ENCODE data around the gene AIRE. TPM values are rescaled to one million over a fixed set of nuclear protein-coding genes. Genes with fewer than 3 reads are reported as not detected.
A peak's percentile ranks its signal among the peaks of the same experiment; 100 is the strongest.
"Not testable (repeated sequence)": the region's sequence is repeated elsewhere in the genome, so short reads cannot be mapped to it uniquely, and the experiment has no call there.

The AIRE gene
- total RNA-seq, 1 experiment from 2014 or later = not detected

GRCh38 chr21:44338971-44339910, 53.6 kb downstream of the AIRE start, which contains the start of gene CFAP410:
CFAP410 (minus strand) TSS chr21:44339390; CDS start chr21:44339194, 196 bp downstream.
- ChIA-PET POLR2A (interaction anchor here (0.5 to 1.5 kb wide), 8 partner anchors 13 to 484 kb away, joined by 3 to 14 read pairs (median 7); partner anchors contain the start of gene UBE2G2), CTCF (interaction anchor here (0.9 to 1.3 kb wide), 3 partner anchors 30 to 141 kb away, joined by 4 to 8 read pairs (median 4); no protein-coding TSS in a partner anchor)
- intact Hi-C loops (cut with micrococcal nuclease; ENCODE audit: unreplicated experiment) = loop anchor here (2.0 to 10.0 kb wide), 2 partner anchors 144 to 536 kb away; partner anchors contain the start of gene PTTG1IP
- peaks cover 39% of the 10 kb centered on the region for H3K4me1 ChIP-seq
- no peaks in the 10 kb centered on the region for H3K9me3 Mint-ChIP-seq (ENCODE audit: unreplicated experiment)
- no peaks in the 10 kb centered on the region for H3K27me3 Mint-ChIP-seq (ENCODE audit: insufficient read depth, unreplicated experiment)
- H3K36me3 ChIP-seq (ENCODE audit: control insufficient read depth, insufficient read depth, low read length) = peaks cover 3% of the 10 kb centered on the region
- peaks cover 46% of the 10 kb centered on the region for H3K36me3 Mint-ChIP-seq (ENCODE audit: insufficient read depth, unreplicated experiment)
- peak within 1 kb of the TSS; percentile 91 for H3K4me3 Mint-ChIP-seq (ENCODE audit: unreplicated experiment)
- no TSS peak for BruUV-seq (replicated peaks)
- H3K9me3 ChIP-seq = no peaks in the 10 kb centered on the region
- H3K4me3 ChIP-seq (ENCODE audit: low read depth, low read length) = peak within 1 kb of the TSS; percentile 95
- no peak for TF ChIP-seq CTCF (IDR thresholded peaks at IDR 0.05; ENCODE audit: insufficient read depth in 1 of 2, low read depth in 1 of 2, low read length in 1 of 2, severe bottlenecking in 1 of 2, unreplicated experiment in 1 of 2)
- H3K4me1 Mint-ChIP-seq (ENCODE audit: low read depth, unreplicated experiment) = peaks cover 41% of the 10 kb centered on the region
- H3K27ac Mint-ChIP-seq (ENCODE audit: unreplicated experiment) = peak within 1 kb of the TSS; percentile 97
- peak; percentile 94 to 96 for DNase-seq
- H3K27me3 ChIP-seq (replicated peaks; ENCODE audit: control insufficient read depth, insufficient read depth, low read length) = no peaks in the 10 kb centered on the region

GRCh38 chr21:44341726-44342458, 56.2 kb downstream of the AIRE start:
- peaks cover 43% of the 10 kb centered on the region for H3K4me1 ChIP-seq
- H3K27me3 ChIP-seq (replicated peaks; ENCODE audit: control insufficient read depth, insufficient read depth, low read length); H3K27me3 Mint-ChIP-seq (ENCODE audit: insufficient read depth, unreplicated experiment); BruUV-seq (replicated peaks); intact Hi-C loops (cut with micrococcal nuclease; ENCODE audit: unreplicated experiment); H3K4me3 ChIP-seq (ENCODE audit: low read depth, low read length); H3K9me3 Mint-ChIP-seq (ENCODE audit: unreplicated experiment); H3K36me3 ChIP-seq (ENCODE audit: control insufficient read depth, insufficient read depth, low read length); H3K9me3 ChIP-seq; POLR2A ChIA-PET: not testable (repeated sequence)
- H3K4me1 Mint-ChIP-seq (ENCODE audit: low read depth, unreplicated experiment) = peaks cover 41% of the 10 kb centered on the region
- peak overlapping the region; percentile 95 for H3K27ac Mint-ChIP-seq (ENCODE audit: unreplicated experiment)
- H3K4me3 Mint-ChIP-seq (ENCODE audit: unreplicated experiment) = peak overlapping the region; percentile 91
- peak; percentile 73 to 86 for DNase-seq
- H3K36me3 Mint-ChIP-seq (ENCODE audit: insufficient read depth, unreplicated experiment) = peaks cover 36% of the 10 kb centered on the region
- CTCF ChIA-PET = interaction anchor here (0.7 to 1.4 kb wide), 5 partner anchors 19 to 452 kb away, joined by 3 to 4 read pairs (median 3); partner anchors contain the start of gene LRRC3

GRCh38 chr21:44342981-44343380, 57.3 kb downstream of the AIRE start:
- H3K27me3 Mint-ChIP-seq (ENCODE audit: insufficient read depth, unreplicated experiment); POLR2A ChIA-PET; H3K27me3 ChIP-seq (replicated peaks; ENCODE audit: control insufficient read depth, insufficient read depth, low read length); H3K9me3 Mint-ChIP-seq (ENCODE audit: unreplicated experiment); intact Hi-C loops (cut with micrococcal nuclease; ENCODE audit: unreplicated experiment); DNase-seq; H3K9me3 ChIP-seq; H3K4me3 ChIP-seq (ENCODE audit: low read depth, low read length); H3K36me3 ChIP-seq (ENCODE audit: control insufficient read depth, insufficient read depth, low read length); BruUV-seq (replicated peaks): not testable (repeated sequence)
- peaks cover 43% of the 10 kb centered on the region for H3K4me1 ChIP-seq
- Mint-ChIP-seq H3K4me1 (ENCODE audit: low read depth, unreplicated experiment) (peaks cover 33% of the 10 kb centered on the region), H3K27ac (ENCODE audit: unreplicated experiment) (peak overlapping the region; percentile 95), H3K36me3 (ENCODE audit: insufficient read depth, unreplicated experiment) (peaks cover 25% of the 10 kb centered on the region), H3K4me3 (ENCODE audit: unreplicated experiment) (peak overlapping the region; percentile 91)
- CTCF ChIA-PET = interaction anchor here (0.7 to 1.4 kb wide), 3 partner anchors 18 to 140 kb away, joined by 3 read pairs; partner anchors contain the start of gene LRRC3
